ENCODE measurements around the gene RAB40A.
"Not testable (repeated sequence)": the region's sequence is repeated elsewhere in the genome, so short reads cannot be mapped to it uniquely, and the experiment has no call there.

RAB40A gene

GRCh38 chrX:103461156-103461555, 58.1 kb downstream of the RAB40A start:
- H3K4me3 Mint-ChIP-seq: no peak overlapping the region
- no peaks in the 10 kb centered on the region for H3K9me3 Mint-ChIP-seq (ENCODE audit: low read depth)
- H3K36me3 Mint-ChIP-seq: no peaks in the 10 kb centered on the region
- H3K27ac Mint-ChIP-seq: no peak overlapping the region
- no peaks in the 10 kb centered on the region for H3K27me3 Mint-ChIP-seq
- peaks cover 25% of the 10 kb centered on the region for H3K4me1 Mint-ChIP-seq (ENCODE audit: low read depth)

- not testable (repeated sequence) for H3K27ac Mint-ChIP-seq, H3K4me3 Mint-ChIP-seq
Observed at GRCh38 chrX:103460001-103460755, 59.1 kb downstream of the RAB40A start.

GRCh38 chrX:103453655-103454054, 65.6 kb downstream of the RAB40A start:
- Mint-ChIP-seq H3K27ac (no peak overlapping the region), H3K36me3 (no peaks in the 10 kb centered on the region), H3K4me3 (no peak overlapping the region), H3K27me3 (peaks cover 2% of the 10 kb centered on the region), H3K9me3 (ENCODE audit: low read depth) (no peaks in the 10 kb centered on the region), H3K4me1 (ENCODE audit: low read depth) (no peaks in the 10 kb centered on the region)

More at GRCh38 chrX:103460001-103460755, 59.1 kb downstream of the RAB40A start:
- H3K4me1 Mint-ChIP-seq (ENCODE audit: low read depth): peaks cover 25% of the 10 kb centered on the region
- not testable (repeated sequence) for H3K27me3 Mint-ChIP-seq; H3K36me3 Mint-ChIP-seq; H3K9me3 Mint-ChIP-seq (ENCODE audit: low read depth)
